GM23338 (cell line): Measurements from ENCODE around the gene TRAF3. TPM values are rescaled to one million over a fixed set of nuclear protein-coding genes. Genes with fewer than 3 reads are reported as not detected.

Experiments used
- ATAC-seq: fragments of 200-7000 bp; cut with Tn5 transposase; 3 replicates; pipeline ENCODE4 v1.9.1; 2020
- DNase-seq: peaks from one replicate; pipeline ENCODE4 v3.0.0-alpha.2; 2015; ENCODE audit warnings: low spot score
- H2AFZ ChIP-seq: fragments of 200-600 bp; sonication (generic); 2 replicates; pipeline ENCODE4 v1.8.0; 2016; ENCODE audit warnings: antibody characterized with exemption, mild to moderate bottlenecking, moderate library complexity
- H3F3A ChIP-seq: fragments of 200-600 bp; sonication (generic); replicated peaks from 2 replicates; pipeline ENCODE4 v1.8.0; 2017; ENCODE audit warnings: antibody characterized with exemption, mixed run types, low read depth
- H3K27ac ChIP-seq: fragments of 200-600 bp; sonication (generic); 2 replicates; pipeline ENCODE4 v1.6.1; 2016; ENCODE audit warnings: low read depth
- H3K27me3 ChIP-seq: fragments of 200-600 bp; sonication (generic); 2 replicates; pipeline ENCODE4 v1.8.0; 2016; ENCODE audit warnings: mild to moderate bottlenecking, mixed run types, moderate library complexity; ENCODE audit not compliant: insufficient read depth
- H3K36me3 ChIP-seq: fragments of 200-600 bp; sonication (generic); 2 replicates; pipeline ENCODE4 v1.8.0; 2016; ENCODE audit warnings: mild to moderate bottlenecking; ENCODE audit not compliant: insufficient read depth
- H3K4me1 ChIP-seq: fragments of 200-600 bp; sonication (generic); 2 replicates; pipeline ENCODE4 v1.8.0; 2016; ENCODE audit warnings: mild to moderate bottlenecking, moderate library complexity; ENCODE audit not compliant: insufficient read depth
- H3K4me2 ChIP-seq: fragments of 200-600 bp; sonication (generic); 2 replicates; pipeline ENCODE4 v1.7.1; 2017; ENCODE audit warnings: mixed run types
- H3K4me3 ChIP-seq: fragments of 200-600 bp; sonication (generic); 2 replicates; pipeline ENCODE4 v1.6.1; 2016; ENCODE audit warnings: mixed run types
- H3K79me2 ChIP-seq: fragments of 200-600 bp; sonication (generic); replicated peaks from 2 replicates; pipeline ENCODE4 v1.8.0; 2017; ENCODE audit warnings: mild to moderate bottlenecking; ENCODE audit not compliant: insufficient read depth
- H3K9me2 ChIP-seq: fragments of 200-600 bp; sonication (generic); 2 replicates; pipeline ENCODE4 v1.8.0; 2017; ENCODE audit not compliant: insufficient read depth
- H4K20me1 ChIP-seq: fragments of 200-600 bp; sonication (generic); replicated peaks from 2 replicates; pipeline ENCODE4 v1.8.0; 2017; ENCODE audit warnings: mild to moderate bottlenecking; ENCODE audit not compliant: insufficient read depth
- H3K27ac Mint-ChIP-seq: 2 replicates; pipeline ENCODE4 v1.8.0; 2020; ENCODE audit warnings: inconsistent platforms, mild to moderate bottlenecking, moderate library complexity, mixed read lengths
- H3K27me3 Mint-ChIP-seq: 3 replicates; pipeline ENCODE4 v1.8.0; 2022; ENCODE audit warnings: low read depth, mild to moderate bottlenecking, moderate library complexity, mixed read lengths, inconsistent platforms; ENCODE audit not compliant: insufficient read depth, poor library complexity
- H3K36me3 Mint-ChIP-seq: 3 replicates; pipeline ENCODE4 v1.8.0; 2021; ENCODE audit warnings: low read depth, mild to moderate bottlenecking, inconsistent platforms, moderate library complexity, mixed read lengths
- H3K4me1 Mint-ChIP-seq: 3 replicates; pipeline ENCODE4 v1.8.0; 2020; ENCODE audit warnings: mild to moderate bottlenecking, inconsistent platforms, mixed read lengths
- H3K4me3 Mint-ChIP-seq: 3 replicates; pipeline ENCODE4 v1.8.0; 2021; ENCODE audit warnings: moderate library complexity, mild to moderate bottlenecking, inconsistent platforms, mixed read lengths
- H3K9me3 Mint-ChIP-seq: 3 replicates; pipeline ENCODE4 v1.8.0; 2020; ENCODE audit warnings: moderate library complexity, mild to moderate bottlenecking, inconsistent platforms, mixed read lengths
- CREB1 ChIP-seq: fragments of 250-450 bp; sonication (Bioruptor Pico); IDR thresholded peaks from 2 replicates; pipeline ENCODE4 v1.5.0; 2020; ENCODE audit warnings: low read depth, mild to moderate bottlenecking, moderate library complexity
- CTCF ChIP-seq, 2 experiments: fragments of 200-600 bp in 1 of 2; sonication (generic) in 1 of 2; conservative IDR thresholded peaks; 2 replicates each; pipeline versions ENCODE4 v1.5.1 to v1.6.1; 2016 to 2017; ENCODE audit warnings: antibody characterized with exemption in 2 of 2, low read depth in 2 of 2, mild to moderate bottlenecking in 2 of 2, moderate library complexity in 1 of 2
- ETS1 ChIP-seq: IDR thresholded peaks from 2 replicates; pipeline ENCODE4 v1.6.1; 2016; ENCODE audit warnings: antibody characterized with exemption
- EZH2 ChIP-seq: fragments of 200-600 bp; sonication (generic); IDR thresholded peaks from one replicate; pipeline ENCODE4 v1.8.0; 2017; ENCODE audit warnings: antibody characterized with exemption, mild to moderate bottlenecking, low read depth; ENCODE audit not compliant: unreplicated experiment
- EZH2phosphoT487 ChIP-seq: fragments of 200-600 bp; sonication (generic); IDR thresholded peaks from one replicate; pipeline ENCODE4 v1.8.1; 2018; ENCODE audit warnings: antibody characterized with exemption; ENCODE audit not compliant: unreplicated experiment
- JUNB ChIP-seq: IDR thresholded peaks from one replicate; pipeline ENCODE4 v1.6.1; 2016; ENCODE audit warnings: antibody characterized with exemption; ENCODE audit not compliant: unreplicated experiment
- NANOG ChIP-seq: IDR thresholded peaks from 2 replicates; pipeline ENCODE4 v1.6.1; 2016; ENCODE audit warnings: antibody characterized with exemption, borderline replicate concordance
- POLR2AphosphoS5 ChIP-seq: IDR thresholded peaks from 2 replicates; pipeline ENCODE4 v1.6.1; 2016; ENCODE audit warnings: antibody characterized with exemption, low read depth
- REST ChIP-seq: IDR thresholded peaks from one replicate; pipeline ENCODE4 v1.6.1; 2018; ENCODE audit warnings: antibody characterized with exemption; ENCODE audit not compliant: unreplicated experiment
- STAT1 ChIP-seq: IDR thresholded peaks from one replicate; pipeline ENCODE4 v1.6.1; 2016; ENCODE audit warnings: antibody characterized with exemption; ENCODE audit not compliant: unreplicated experiment
- ZNF114 ChIP-seq: fragments of 250-450 bp; sonication (Bioruptor Pico); IDR thresholded peaks from 2 replicates; pipeline ENCODE4 v1.5.0; 2020; ENCODE audit warnings: mild to moderate bottlenecking, moderate library complexity
- ZNF331 ChIP-seq: fragments of 250-450 bp; sonication (Bioruptor Pico); IDR thresholded peaks from 2 replicates; pipeline ENCODE4 v1.5.0; 2020; ENCODE audit warnings: low read depth, mild to moderate bottlenecking, moderate library complexity
- ZNF462 ChIP-seq: fragments of 250-450 bp; sonication (Bioruptor Pico); IDR thresholded peaks from 2 replicates; pipeline ENCODE4 v1.5.0; 2020; ENCODE audit warnings: mild to moderate bottlenecking, moderate library complexity
- polyA plus RNA-seq: library from polyadenylated mRNA; unstranded; fragments of >200 nt; fragmentation: Nextera tagmentation; extraction: Ambion mirVana; gene quantifications from 2 replicates; pipeline ENCODE4 v1.2.1, GENCODE V29; 2016
- total RNA-seq: library from RNA; depleted of rRNA; stranded (reverse); fragments of >200 nt; shearing (Covaris generic); gene quantifications from 2 replicates; pipeline ENCODE4 v1.2.3, GENCODE V29; 2014

The TRAF3 gene
- total and polyA plus RNA-seq, 2 experiments from 2014 or later, result 3.7 to 9.3 TPM

- Histone ChIP-seq H3K79me2 (no peaks in the 10 kb centered on the region), H3K27ac (no peak overlapping the region), H3K9me2 (no peaks in the 10 kb centered on the region), H3K4me2 (no peak overlapping the region), H3K36me3 (peaks cover 17% of the 10 kb centered on the region; the same call in 1 of the 2 replicates), H3K27me3 (no peaks in the 10 kb centered on the region), H4K20me1 (peaks cover 5% of the 10 kb centered on the region; the same call in 1 of the 2 replicates), H3K4me1 (no peaks in the 10 kb centered on the region), H3K4me3 (no peak overlapping the region), H2AFZ (no peak overlapping the region), H3F3A (no peaks in the 10 kb centered on the region)
- H3K27me3 Mint-ChIP-seq, result peaks cover 2% of the 10 kb centered on the region
- no peaks in the 10 kb centered on the region for H3K4me1 Mint-ChIP-seq
- TF ChIP-seq STAT1, result no peak
- TF ChIP-seq REST, result no peak
- TF ChIP-seq JUNB, result no peak
- TF ChIP-seq ZNF114 (CRISPR knock-in tag), result no peak
- TF ChIP-seq CREB1, result no peak
- TF ChIP-seq CTCF (conservative IDR thresholded peaks at IDR 0.05; ENCODE audit: low read depth in 2 of 2), result no peak
- TF ChIP-seq EZH2, result no peak
- no peak for TF ChIP-seq POLR2AphosphoS5
- no peak for TF ChIP-seq ZNF331 (CRISPR knock-in tag)
- TF ChIP-seq EZH2phosphoT487, result no peak
- TF ChIP-seq NANOG, result no peak
- TF ChIP-seq ZNF462 (CRISPR knock-in tag), result no peak
- TF ChIP-seq ETS1, result no peak
- peaks cover 62% of the 10 kb centered on the region for H3K36me3 Mint-ChIP-seq
- no peak for DNase-seq
- no peaks in the 10 kb centered on the region for H3K9me3 Mint-ChIP-seq
- no peak overlapping the region for H3K27ac Mint-ChIP-seq
- no peak overlapping the region for H3K4me3 Mint-ChIP-seq
- no peak for ATAC-seq
These were observed 168.3 kb downstream of the TRAF3 start for GRCh38 chr14:102945346-102946130.
